Measurements from ENCODE around the gene PPP1R9B.

- no peak for TF ChIP-seq CTCF (IDR thresholded peaks at IDR 0.05)
- TF ChIP-seq POLR2A (IDR thresholded peaks at IDR 0.05): no peak
These were observed 16.2 kb upstream of the PPP1R9B start for GRCh38 chr17:50166518-50167181.

Measured in esophagus squamous epithelium (tissue), 4 donors.